GM19438 (cell line): ENCODE results near the gene LPP.

Source experiments
- ATAC-seq: cut with Tn5 transposase; IDR thresholded peaks from one replicate; pipeline ENCODE4 v1.9.1; 2021; ENCODE audit warnings: low read depth; ENCODE audit not compliant: unreplicated experiment

The LPP gene

DNA sequence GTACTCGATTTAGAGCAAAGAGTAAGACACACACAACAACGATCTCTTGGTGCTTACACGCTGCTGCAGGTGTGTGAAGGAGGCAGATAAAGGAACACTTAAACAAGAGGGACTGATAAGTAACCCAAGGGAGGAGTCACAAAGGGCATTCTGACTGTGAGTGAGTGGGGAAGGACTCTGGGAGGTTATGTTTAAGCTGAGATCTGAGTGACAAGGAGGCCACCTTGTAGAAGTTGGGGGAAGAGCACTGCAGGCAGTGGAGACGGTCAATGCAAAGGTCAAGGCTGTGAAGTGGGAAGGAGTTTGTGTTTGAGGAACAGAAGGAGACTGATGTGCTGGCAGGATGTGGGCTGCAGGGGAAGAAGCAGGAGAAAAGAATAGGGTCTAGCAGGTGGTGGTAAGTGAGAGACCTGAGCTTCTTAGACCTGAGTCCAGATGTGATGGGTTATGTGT is 63.1 kb downstream of the LPP start:
- ATAC-seq: no peak

DNA sequence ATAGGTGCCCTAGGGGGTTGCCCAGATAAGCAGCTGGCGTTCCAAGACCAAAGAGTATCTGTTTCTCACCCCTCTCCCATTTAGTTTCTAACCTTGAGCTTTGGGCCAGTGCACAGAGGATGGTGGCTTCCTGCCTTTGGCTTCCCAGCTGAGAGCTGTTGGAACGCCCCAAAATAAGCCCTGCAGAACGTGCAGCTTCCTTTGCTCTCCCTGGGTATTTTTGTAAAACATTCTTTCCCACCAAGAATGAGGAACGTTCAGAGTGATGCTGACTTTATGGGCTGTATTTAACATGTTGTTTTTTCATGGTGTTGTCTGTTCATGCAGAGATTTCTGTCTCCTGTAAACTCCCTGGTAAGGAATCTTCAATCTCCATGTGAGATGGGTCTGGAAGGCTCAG is 63.8 kb downstream of the LPP start:
- no peak for ATAC-seq

DNA sequence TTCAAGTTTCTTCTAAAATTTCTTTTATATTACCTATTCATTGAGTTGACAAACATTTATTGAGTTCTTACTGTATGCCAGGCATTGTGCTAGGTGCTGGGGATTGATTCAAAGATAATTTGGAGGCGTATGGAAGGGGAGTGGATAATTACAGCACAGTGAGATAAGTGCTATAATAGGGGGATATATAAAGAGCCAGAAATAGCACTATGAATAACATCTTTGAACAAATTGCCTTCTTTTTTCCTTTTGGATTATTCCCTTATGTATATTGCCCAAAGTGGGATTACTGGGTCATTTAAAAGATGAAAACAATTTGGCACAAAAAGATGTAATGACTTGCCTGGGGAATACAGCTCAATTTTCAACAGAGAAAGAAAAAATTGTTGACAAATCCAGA is 64.6 kb downstream of the LPP start:
- no peak for ATAC-seq

DNA sequence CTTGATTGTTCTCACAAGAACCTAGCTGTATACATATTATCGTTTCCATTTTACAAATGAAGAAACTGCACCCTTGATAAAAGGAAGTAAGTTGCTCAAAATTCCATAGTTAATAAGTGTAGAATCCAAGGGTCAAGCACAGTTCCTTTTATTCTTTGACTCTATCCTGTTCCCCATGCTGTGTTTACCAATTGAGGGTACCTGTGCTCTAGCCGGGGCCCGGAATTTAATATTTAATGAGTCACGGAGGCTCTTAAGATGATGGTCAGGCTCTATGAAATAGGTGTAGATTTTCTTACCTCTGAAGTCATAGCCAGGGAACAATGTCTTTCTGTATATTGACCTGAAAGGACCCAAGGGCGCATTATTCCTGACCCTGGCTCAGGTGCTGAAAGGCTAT is 65.2 kb downstream of the LPP start:
- no peak for ATAC-seq

DNA sequence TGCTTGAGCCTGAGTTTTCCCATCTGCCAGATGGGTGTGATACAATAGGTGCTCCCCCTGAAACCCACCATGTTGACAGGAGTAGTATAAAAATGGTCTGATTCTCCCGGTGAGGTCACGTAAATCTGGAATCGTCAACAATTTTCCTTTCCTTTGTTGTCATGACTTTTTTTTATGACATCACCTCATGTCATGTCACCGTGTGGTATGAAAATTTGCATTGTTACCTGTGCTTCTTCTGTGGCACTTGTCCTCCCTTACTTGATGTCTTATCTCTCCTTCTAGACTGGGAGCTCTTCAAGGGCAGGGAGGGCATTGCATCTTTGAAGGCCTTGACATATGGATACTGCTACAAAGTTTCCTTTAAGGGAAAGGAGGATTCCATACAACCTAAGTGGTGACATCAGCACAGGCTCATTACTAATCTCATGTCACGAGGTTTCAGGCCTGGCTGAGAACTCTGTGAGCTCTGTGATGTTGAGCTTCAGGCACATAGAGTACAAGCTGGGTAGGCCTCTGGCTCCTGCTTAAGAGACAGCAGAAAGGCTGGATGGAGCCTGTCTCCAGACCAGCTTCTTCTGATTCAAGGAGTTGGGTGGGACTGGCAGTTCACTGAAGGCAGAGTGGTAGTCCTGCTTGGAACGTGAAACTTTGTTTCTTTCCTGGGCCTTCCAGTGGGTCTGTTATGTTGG is 66.3 kb downstream of the LPP start:
- no peak for ATAC-seq

DNA sequence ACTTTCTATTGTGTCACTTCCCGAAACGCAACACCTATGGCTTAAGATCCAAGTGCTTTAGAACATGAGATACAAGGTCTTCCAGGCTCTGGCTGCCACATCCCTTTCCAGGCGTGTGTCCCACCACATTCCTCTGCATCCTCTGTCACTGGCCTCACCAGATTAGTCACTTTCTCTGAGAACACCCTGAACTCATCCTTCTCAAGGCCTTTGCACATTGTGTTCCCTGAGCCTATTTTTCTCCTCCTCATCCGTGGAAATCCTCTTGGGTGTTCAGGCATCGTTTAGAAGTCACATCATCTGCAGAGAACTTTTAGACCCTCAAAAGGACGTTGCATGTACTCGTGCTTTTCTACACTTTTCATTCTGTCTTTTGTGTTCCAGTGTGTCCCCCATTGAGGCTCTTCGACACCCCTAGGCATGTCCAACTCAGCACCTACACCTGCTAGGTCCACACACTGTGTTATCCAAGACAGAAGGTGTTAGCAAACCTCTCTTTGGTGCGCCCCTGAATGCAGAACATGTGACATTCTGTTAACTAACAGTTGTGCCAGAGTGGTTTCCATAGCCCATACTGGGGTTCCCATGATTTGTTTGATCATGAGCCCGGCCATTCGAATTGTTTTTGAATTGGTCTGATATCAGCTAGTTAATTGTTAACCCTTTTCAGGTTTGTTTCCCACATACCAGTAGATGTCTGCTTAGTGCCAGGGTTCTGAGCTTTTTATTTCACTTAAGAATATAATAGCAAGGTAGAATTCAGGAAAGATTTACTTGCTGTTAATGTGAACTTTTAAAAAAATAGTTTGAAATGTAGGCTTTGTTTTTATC is 67.2 kb downstream of the LPP start:
- no peak for ATAC-seq

DNA sequence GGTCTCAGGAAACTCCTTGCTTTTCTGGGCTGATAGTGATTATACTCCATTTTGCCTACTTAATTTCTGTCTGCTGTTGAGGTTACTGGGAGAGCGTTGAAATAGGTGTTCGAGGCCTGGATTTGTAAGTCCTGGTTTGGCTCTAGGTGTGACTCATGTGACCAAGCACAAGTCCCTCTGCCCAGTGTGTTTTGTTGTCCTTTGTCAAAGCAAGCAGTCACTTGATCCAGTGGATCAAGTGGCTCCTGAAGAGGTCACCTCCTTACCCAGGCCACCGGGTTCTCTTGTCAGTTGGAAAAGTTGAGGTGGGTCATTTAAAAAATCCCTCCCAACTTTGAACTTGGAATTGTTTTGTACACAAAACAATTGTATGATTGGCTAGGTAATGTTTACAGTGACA is 70.0 kb downstream of the LPP start:
- no peak for ATAC-seq

DNA sequence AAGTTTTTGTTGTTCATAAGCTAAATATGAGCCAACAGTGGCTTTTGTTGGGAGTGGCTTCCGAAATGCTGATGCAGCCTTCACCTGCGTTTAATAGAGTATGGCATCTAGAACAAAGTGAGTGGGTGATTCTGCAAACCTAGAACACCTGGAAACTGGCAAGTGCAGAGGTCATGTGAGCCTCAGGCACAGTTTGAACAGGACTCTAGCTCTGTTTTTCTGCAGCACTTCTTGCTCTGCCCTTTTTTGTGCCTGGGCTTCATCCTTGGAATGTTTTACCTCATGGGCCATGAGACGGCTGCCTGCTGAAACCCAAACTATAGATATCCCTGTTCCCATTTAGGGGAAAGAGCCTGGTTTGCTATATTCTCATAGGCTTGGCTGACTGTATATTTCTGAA is 73.5 kb downstream of the LPP start:
- no peak for ATAC-seq

DNA sequence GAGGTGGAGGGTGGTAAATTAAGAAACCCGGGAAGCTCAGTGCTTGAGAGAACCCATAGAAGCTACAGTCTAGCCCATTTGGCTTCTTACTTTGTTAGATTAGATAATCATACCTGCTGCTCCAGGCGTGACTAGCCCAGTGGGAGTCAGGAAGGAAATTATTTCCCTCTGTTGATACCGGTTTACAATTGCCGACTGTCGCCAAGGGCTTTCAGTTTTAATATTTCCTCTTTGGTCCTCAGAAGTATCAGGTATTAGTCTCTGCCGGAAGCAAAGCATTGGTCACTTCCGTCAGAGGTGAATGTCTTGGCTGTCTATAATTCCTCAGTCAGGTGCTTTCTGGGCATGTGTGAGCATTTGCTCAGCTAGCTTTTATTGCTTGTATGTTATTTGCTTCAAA is 75.2 kb downstream of the LPP start:
- ATAC-seq: no peak

DNA sequence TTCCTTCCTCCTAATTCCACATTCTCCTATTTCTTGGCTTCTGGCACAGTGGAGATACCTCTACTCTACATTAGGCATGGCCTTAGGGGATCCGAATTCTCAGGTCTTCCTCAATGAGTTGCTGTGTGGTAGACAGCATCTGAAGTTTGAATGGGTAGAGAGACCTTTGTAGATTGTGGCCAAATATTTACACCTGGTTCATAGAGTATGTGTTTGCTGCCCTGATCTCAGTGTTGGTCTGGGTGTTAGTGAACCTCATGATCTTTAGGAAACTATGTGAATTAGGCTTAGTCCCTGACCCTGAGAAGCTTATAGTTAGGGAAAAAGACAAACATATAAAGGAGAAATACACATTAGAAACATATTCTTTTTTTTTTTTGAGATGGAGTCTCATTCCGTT is 75.8 kb downstream of the LPP start:
- no peak for ATAC-seq

DNA sequence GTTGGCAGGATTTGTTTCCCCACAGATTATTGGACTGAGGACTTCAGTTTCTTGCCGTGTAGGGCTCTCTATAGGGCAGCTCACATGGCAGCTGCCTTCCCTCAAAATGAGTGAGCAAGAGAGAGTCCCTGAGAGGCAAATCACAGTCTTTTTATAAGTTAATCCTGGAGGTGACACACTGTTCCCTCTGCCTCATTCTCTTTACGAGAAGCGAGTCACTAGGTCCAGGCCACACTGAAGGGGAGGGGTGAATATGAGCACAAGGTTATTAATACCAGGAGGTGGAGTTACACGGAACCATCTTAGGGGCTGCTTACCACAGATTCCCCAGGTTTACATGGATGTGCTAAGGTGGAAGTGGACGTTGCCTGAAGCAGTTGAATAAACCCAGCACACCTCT is 77.0 kb downstream of the LPP start:
- ATAC-seq: no peak

DNA sequence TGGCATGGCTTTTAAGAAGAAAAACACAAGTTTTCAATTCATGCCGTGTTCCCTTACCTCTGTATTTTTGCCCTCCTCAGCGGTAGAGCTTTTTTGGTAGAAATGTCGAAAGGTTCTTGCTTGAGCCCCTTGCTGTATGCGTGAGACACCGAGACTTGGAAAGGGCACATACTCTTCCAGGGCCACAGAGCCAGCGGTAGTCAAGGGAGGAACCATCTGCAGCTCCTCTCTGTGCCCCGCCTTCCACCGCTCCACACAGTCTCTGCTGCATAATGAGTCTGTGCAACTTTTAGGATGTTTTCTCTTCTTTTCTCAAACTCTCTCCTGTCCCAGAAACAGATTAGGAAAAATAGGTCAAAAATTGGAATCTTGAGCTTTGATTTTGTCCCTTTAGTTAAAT is 77.5 kb downstream of the LPP start:
- no peak for ATAC-seq

DNA sequence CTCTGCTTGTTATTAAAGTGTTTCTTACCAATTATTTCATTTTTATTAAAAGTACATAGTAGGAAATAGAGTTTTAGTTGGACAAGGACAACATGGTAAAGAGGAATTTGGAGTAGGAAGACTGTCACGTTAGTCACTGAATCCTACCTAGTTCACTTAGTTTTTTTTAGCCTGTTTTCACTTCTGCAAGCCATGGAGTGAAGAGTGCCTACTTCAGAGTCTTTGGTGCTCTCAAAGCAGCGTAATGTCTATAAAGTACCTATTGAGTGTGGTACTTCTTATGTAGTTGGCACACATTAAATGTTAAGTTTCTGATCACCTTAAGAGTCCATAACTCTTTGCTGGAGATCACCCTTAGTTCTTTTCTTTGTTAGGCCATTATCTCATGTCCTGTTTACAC is 78.7 kb downstream of the LPP start:
- no peak for ATAC-seq

DNA sequence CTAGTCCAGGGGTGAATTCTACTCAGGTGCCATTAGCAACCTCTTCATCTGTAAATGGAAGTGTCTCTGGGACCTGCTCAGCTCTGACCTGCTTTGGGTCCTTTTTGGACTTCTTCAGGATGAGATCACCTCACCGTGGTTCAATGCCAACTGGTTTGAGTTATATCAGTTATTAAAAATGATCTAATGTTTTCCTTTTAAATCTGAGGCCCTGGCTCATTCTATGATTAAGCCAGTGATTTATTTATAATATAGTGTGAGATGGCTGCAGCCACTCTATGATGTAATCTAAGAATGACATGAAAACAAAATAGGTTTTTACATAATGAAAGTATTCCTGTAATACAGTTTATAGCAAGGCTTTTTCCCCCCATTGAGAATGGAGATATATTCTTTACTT is 79.4 kb downstream of the LPP start:
- ATAC-seq: no peak

DNA sequence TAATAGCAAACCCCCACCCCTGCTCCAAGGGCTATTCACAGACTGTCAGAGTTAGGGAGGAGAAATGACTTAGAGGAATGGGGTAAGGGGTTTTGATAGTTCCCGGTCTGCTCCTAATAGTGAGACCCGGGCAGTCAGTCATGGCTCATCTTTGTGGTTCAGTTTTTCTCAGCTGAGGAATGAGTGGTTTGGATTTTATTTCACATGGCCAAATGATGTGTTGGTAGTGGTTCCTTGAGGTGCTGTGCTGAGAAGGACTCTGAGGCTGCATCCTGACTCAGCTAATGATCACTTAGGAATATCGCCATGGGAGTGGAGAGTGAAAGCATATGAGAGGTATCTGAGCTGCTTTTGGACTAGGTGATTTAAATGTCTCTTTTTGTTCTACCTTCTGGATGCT is 80.2 kb downstream of the LPP start:
- no peak for ATAC-seq

DNA sequence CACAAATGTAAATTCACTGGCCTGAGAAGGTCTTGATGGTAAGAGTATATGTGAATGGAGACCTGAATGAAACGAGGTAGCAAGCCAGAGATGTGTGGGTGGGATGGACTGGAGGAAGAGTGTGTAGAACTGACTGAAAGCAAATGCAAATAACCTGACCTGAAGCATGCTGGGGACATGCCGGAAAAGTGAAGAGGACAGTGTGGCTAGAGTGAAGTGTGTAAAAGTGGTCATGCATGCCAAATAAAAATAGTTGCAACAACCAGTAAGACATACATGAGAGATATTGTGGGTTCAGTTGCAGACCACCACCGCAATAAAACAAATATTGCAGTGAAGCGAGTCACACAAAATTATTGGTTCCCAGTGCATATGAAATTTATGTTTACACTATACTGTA is 82.3 kb downstream of the LPP start:
- no peak for ATAC-seq

DNA sequence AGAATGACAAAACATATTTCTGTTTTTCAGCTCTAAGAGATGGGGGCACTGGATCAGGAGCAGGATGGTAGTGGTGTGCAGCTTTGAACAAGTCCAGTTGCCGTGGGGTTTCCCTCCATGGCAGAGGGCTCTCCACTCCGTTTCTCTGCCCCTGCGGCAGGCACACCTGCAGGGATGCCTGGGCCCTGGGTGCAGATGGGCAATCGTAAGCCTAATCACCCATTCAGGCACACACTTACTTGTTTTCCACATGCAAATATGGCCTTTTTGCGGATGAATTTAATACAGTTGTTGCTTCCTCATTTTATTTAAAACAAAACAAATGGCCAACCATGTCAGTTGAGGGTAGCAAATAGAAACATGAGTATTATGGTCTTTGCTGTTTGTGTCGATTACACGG is 85.1 kb downstream of the LPP start:
- no peak for ATAC-seq

DNA sequence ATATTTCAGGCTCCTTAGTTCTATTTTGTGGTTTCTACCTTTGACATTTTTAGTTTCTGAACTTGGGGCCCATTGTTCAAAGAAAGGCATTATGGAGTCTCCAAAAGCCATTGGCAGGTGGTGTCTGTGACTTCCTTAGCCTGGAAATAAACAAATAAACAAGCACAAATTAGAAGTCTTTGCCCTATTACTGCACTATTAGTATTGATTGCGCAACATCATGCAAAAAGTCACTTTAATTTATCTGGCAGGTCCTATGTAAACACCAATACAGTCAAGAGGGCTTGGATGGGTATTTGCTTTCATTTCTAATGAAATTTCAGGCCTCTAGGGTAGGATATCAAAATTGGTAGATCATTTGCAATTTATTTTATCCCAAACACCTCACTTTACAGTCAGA is 85.6 kb downstream of the LPP start:
- ATAC-seq: no peak

DNA sequence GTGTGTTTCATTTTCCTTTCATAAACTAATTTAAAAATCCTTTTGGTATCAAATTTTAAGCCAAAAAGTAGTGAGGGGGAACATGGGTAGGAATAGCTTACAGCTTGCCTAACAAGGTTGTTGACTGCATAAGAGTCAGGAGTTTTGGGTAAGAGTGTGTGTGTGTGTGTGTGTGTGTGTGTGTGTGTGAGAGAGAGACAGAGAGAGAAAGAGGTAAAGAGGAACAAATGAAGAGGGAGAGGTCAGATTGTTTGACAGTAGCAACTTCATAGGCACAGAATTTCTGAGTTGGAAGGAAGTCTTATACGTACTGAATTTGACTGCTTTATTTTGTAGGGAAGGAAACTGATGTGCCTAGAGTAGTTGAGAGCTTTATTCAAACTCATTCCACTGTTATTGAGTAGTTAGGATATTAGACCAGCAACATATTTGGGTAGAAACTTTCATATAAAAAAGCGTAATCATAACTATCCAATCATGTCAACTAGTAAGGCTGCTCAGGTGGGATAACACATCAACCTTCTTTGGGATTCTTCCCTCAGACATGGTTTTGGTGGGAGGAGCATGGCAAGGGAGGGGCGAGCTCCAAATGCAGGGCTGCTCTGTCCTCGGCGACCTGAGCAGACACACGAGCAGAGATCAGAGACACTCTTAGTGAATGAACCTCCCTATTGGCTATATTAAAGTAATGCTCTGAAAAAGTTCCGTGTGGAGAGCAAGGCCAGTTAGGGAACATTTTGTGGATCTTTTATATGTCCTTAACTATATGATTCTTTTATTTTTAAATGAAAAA is 86.4 kb downstream of the LPP start:
- ATAC-seq: no peak

DNA sequence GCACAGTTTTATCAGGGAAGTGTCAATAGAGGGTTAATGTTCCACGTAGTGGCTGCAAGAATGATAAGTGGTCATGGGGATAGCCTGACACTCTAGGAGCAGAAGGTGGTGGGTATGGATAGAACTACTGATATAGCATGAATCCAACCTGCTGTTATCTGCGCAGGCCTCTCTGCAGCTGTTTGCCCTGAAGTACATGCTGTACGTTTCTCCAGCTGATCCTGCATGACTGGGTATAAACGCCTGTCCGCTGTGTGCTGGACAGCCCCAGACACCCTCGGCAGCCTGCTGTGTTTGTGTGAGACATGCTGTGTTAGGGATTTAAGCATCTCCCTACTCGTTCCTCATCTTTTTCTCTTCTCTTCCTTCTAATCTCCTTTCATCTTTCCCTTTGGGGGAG is 87.1 kb downstream of the LPP start:
- ATAC-seq: no peak

DNA sequence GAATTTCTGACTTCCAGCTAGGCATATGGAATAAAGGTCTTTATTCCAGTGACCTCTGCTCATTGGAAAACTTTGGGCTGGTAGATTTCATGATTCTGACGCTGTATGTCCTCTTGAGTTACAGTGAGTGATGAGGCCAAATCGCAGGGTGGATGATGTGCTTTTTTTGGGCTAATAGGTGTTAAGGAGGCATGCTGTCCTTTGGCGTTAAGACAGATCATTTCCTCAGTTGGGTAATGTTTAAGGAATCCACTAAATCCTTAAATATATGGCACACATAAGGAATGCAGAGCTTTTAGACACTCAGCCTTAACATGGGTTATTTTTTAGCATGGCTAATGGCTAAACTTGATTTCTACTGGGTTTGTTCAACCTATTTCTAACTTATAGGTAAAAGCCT is 87.9 kb downstream of the LPP start:
- no peak for ATAC-seq
